ENCODE measurements around the gene POMGNT2.

- TF ChIP-seq, protein P1, sequence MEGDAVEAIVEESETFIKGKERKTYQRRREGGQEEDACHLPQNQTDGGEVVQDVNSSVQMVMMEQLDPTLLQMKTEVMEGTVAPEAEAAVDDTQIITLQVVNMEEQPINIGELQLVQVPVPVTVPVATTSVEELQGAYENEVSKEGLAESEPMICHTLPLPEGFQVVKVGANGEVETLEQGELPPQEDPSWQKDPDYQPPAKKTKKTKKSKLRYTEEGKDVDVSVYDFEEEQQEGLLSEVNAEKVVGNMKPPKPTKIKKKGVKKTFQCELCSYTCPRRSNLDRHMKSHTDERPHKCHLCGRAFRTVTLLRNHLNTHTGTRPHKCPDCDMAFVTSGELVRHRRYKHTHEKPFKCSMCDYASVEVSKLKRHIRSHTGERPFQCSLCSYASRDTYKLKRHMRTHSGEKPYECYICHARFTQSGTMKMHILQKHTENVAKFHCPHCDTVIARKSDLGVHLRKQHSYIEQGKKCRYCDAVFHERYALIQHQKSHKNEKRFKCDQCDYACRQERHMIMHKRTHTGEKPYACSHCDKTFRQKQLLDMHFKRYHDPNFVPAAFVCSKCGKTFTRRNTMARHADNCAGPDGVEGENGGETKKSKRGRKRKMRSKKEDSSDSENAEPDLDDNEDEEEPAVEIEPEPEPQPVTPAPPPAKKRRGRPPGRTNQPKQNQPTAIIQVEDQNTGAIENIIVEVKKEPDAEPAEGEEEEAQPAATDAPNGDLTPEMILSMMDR (conservative IDR thresholded peaks at IDR 0.05; ENCODE audit: low read depth, low read length): no peak
- TF ChIP-seq EZH2 (IDR thresholded peaks at IDR 0.05; ENCODE audit: low read length, unreplicated experiment): no peak
These were observed 23.4 kb downstream of the POMGNT2 start for GRCh38 chr3:43082457-43082856.

All from PC-3 (cell line).